Lower lobe of right lung (tissue), 2 donors: ENCODE data around the gene NR4A1. TPM values are rescaled to one million over a fixed set of nuclear protein-coding genes. Genes with fewer than 3 reads are reported as not detected.
A peak's percentile ranks its signal among the peaks of the same experiment; 100 is the strongest.

Experiments
- ATAC-seq, 2 donors: fragments of 200-7000 bp; cut with Tn5 transposase; one replicate each; pipeline ENCODE4 v1.9.1; 2020 to 2022; ENCODE audit warnings: mild to moderate bottlenecking in 2 of 2, moderate library complexity in 2 of 2
- DNase-seq: peaks from one replicate; pipeline ENCODE4 v3.0.0-alpha.2; 2020
- H3K27ac ChIP-seq: fragments of 200-600 bp; one replicate; pipeline ENCODE4 v1.8.0; 2022
- H3K27me3 ChIP-seq: fragments of 200-600 bp; one replicate; pipeline ENCODE4 v1.8.0; 2022; ENCODE audit warnings: low read depth
- H3K36me3 ChIP-seq: fragments of 200-600 bp; one replicate; pipeline ENCODE4 v1.8.0; 2022; ENCODE audit warnings: mild to moderate bottlenecking
- H3K4me1 ChIP-seq: fragments of 200-600 bp; one replicate; pipeline ENCODE4 v1.8.0; 2022
- H3K4me3 ChIP-seq: fragments of 200-600 bp; one replicate; pipeline ENCODE4 v1.8.0; 2022; ENCODE audit warnings: mild to moderate bottlenecking
- H3K9me3 ChIP-seq: fragments of 200-600 bp; one replicate; pipeline ENCODE4 v1.8.0; 2022
- CTCF ChIP-seq: fragments of 200-600 bp; IDR thresholded peaks from one replicate; pipeline ENCODE4 v1.8.0; 2022; ENCODE audit warnings: antibody characterized with exemption, mild to moderate bottlenecking
- intact Hi-C: fragments of 100-400 bp; cut with DNase I; formaldehyde crosslinking; loops from one replicate; pipeline ENCODE4 v1.11.0; 2022
- total RNA-seq: library from RNA; stranded (reverse); fragmentation: NEBNext Ultra II Directional; extraction: Animal tissue kit (Norgen Biotek cat#: 25700); gene quantifications from one replicate; pipeline ENCODE4 v1.2.1, GENCODE V29; 2021
- donor health status: DM: no; HTN: yes; CAD: no; lungs with severe emphysema.

Gene NR4A1
- total RNA-seq, 1 donor from 2014 or later: 39.3 TPM

GRCh38 chr12:52020539-52021336 lies 30.5 kb upstream of the NR4A1 start:
- ATAC-seq (peak; percentile 17 to 24), DNase-seq (no peak)
- TF ChIP-seq CTCF: peak; percentile 66
- H3K4me3 ChIP-seq: no peak overlapping the region
- H3K27me3 ChIP-seq: no peaks in the 10 kb centered on the region
- H3K36me3 ChIP-seq: peaks cover 1% of the 10 kb centered on the region
- peaks cover 40% of the 10 kb centered on the region for H3K4me1 ChIP-seq
- H3K9me3 ChIP-seq: no peaks in the 10 kb centered on the region
- H3K27ac ChIP-seq: no peak overlapping the region
- intact Hi-C loops: no loop called here

- intact Hi-C loops: no loop called here
- H3K36me3 ChIP-seq: no peaks in the 10 kb centered on the region
- no peaks in the 10 kb centered on the region for H3K27me3 ChIP-seq
- DNase-seq (no peak), ATAC-seq (peak; percentile 1 to 4)
- H3K4me1 ChIP-seq: peaks cover 49% of the 10 kb centered on the region
- peak overlapping the region; percentile 39 for H3K27ac ChIP-seq
- peak overlapping the region; percentile 63 for H3K4me3 ChIP-seq
- TF ChIP-seq CTCF: no peak
- no peaks in the 10 kb centered on the region for H3K9me3 ChIP-seq
Observed at GRCh38 chr12:52022841-52023181, 28.4 kb upstream of the NR4A1 start.

DNA sequence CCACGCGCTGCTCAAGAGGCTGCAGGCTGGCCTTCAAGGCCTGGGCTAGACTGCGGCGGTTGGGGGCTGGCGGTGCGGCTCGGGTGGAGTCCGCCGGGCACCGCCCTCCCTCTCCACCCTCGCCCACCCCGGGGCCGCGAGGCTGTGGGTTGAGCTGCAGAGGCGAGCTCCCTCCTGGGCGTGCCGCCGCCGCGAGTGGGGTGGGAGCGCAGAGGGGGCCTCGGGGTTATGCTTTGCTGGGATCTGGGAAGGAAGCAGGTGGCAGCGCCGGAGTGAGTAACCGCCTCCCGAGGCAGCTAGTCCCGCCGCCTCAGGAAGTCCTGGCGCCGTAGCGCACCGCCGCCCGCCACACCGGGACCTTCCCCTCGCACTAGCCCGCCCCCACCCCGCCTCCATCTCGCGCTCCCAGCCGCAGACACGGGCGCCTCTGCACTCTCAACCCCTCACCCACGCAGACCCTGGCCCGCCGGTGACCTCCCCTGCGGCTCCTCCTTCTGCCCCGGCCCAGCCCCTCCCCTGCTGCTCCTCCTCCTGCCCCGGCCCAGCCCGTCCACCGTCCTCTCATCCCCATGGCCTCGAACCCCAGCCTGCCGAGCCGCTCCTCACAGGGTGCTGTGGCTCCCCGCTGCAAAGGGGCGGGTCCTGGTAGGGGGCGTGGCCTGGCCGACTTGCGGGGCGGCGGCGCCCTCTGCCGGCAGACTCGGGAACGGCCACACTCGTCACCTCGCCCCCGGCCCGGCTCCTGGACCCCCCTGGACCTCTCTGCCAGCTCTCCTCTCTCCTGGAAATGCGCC lies 27.9 kb upstream of the NR4A1 start:
- H3K27ac ChIP-seq: peak overlapping the region; percentile 62
- ATAC-seq: peak; percentile 81 to 86

GRCh38 chr12:52023976-52024688 lies 27.1 kb upstream of the NR4A1 start:
- Histone ChIP-seq H3K27ac (peak overlapping the region; percentile 62), H3K4me3 (peak overlapping the region; percentile 63), H3K36me3 (no peaks in the 10 kb centered on the region), H3K9me3 (no peaks in the 10 kb centered on the region), H3K27me3 (no peaks in the 10 kb centered on the region), H3K4me1 (peaks cover 49% of the 10 kb centered on the region)
- ATAC-seq: no peak
- peak; percentile 9 for TF ChIP-seq CTCF
- intact Hi-C loops: no loop called here
- no peak for DNase-seq

More for the DNA sequence above, 27.9 kb upstream of the NR4A1 start:
- H3K9me3 ChIP-seq: no peaks in the 10 kb centered on the region
- no peaks in the 10 kb centered on the region for H3K27me3 ChIP-seq
- H3K4me3 ChIP-seq: peak overlapping the region; percentile 63
- no peaks in the 10 kb centered on the region for H3K36me3 ChIP-seq
- intact Hi-C loops: no loop called here
- DNase-seq: peak; percentile 93
- peak; percentile 97 for TF ChIP-seq CTCF
- peaks cover 49% of the 10 kb centered on the region for H3K4me1 ChIP-seq

- peak; percentile 26 to 32 for ATAC-seq
- TF ChIP-seq CTCF: no peak
- no peak for DNase-seq
- Histone ChIP-seq H3K4me3 (peak overlapping the region; percentile 63), H3K4me1 (peaks cover 49% of the 10 kb centered on the region), H3K27ac (peak overlapping the region; percentile 83), H3K27me3 (no peaks in the 10 kb centered on the region), H3K9me3 (no peaks in the 10 kb centered on the region), H3K36me3 (no peaks in the 10 kb centered on the region)
- intact Hi-C loops: loop anchor here (5.0 kb wide), 1 partner anchor 57 kb away; no protein-coding TSS in a partner anchor
Observed at GRCh38 chr12:52024845-52025230, 26.4 kb upstream of the NR4A1 start.
